A549 (cell line): Measurements from ENCODE around the gene CNPY4. TPM values are rescaled to one million over a fixed set of nuclear protein-coding genes. Genes with fewer than 3 reads are reported as not detected.
A peak's percentile ranks its signal among the peaks of the same experiment; 100 is the strongest.

Experiments used
- ATAC-seq, 2 experiments: fragments of 200-7000 bp in 1 of 2; fragments of >200 bp in 1 of 2; cut with Nextera tagmentation in 1 of 2; cut with Tn5 transposase in 1 of 2; 3 replicates each; pipeline versions ENCODE4 v1.8.0 to v1.9.1; 2018 to 2020; ENCODE audit warnings: mild to moderate bottlenecking in 1 of 2, moderate library complexity in 1 of 2
- CTCF ChIA-PET: fragments of 300-600 bp; sonication (Branson Sonifier 250); formaldehyde crosslinking; extraction: SDS; loops from one replicate; lab custom pipeline; 2021; ENCODE audit warnings: antibody characterized with exemption, inconsistent platforms; lab: Yijun Ruan, JAX
- POLR2A ChIA-PET: fragments of 350-600 bp; formaldehyde crosslinking; extraction: SDS; loops from one replicate; lab custom pipeline; 2021; ENCODE audit warnings: antibody characterized with exemption, inconsistent platforms; lab: Yijun Ruan, JAX
- DNase-seq, 2 experiments: peaks; one replicate each; pipeline versions ENCODE4 v3.0.0 to v3.0.0-alpha.2; 2011 to 2016; ENCODE audit warnings: low read depth in 1 of 2, low spot score in 1 of 2
- FAIRE-seq: peaks from 2 replicates; lab custom pipeline; 2011; peaks lifted over from hg19 to GRCh38; lab: Jason Lieb, UNC
- H3K27ac ChIP-seq, 2 experiments: fragments of >200 bp; sonication (Bioruptor Twin); formaldehyde crosslinking; 3 replicates each; pipeline ENCODE4 v1.5.1; 2016 to 2017
- H3K4me1 ChIP-seq: fragments of >200 bp; sonication (Bioruptor Twin); formaldehyde crosslinking; 3 replicates; pipeline ENCODE4 v1.6.1; 2016
- H3K4me2 ChIP-seq: fragments of >200 bp; sonication (Bioruptor Twin); formaldehyde crosslinking; 3 replicates; pipeline ENCODE4 v1.6.1; 2016
- H3K4me3 ChIP-seq: fragments of >200 bp; sonication (Bioruptor Twin); formaldehyde crosslinking; 3 replicates; pipeline ENCODE4 v1.5.1; 2016
- H3K9me3 ChIP-seq: fragments of >200 bp; sonication (Bioruptor Twin); formaldehyde crosslinking; 3 replicates; pipeline ENCODE4 v1.6.1; 2016
- CEBPB ChIP-seq, 2 experiments: fragments of >200 bp in 1 of 2; sonication (Bioruptor Twin) in 1 of 2; formaldehyde crosslinking in 1 of 2; IDR thresholded peaks; 2 replicates each; pipeline ENCODE4 v1.6.1; 2012 to 2016
- EHF ChIP-seq: fragments of 250-450 bp; sonication (Bioruptor Pico); IDR thresholded peaks from 2 replicates; pipeline ENCODE4 v1.5.0; 2020; ENCODE audit warnings: mild to moderate bottlenecking
- EHMT2 ChIP-seq: fragments of 200-600 bp; sonication (generic); IDR thresholded peaks from 2 replicates; pipeline ENCODE4 v1.6.1; 2016; ENCODE audit warnings: antibody characterized with exemption, low read depth, mild to moderate bottlenecking, moderate library complexity
- EP300 ChIP-seq, 2 experiments: fragments of >200 bp; sonication (Bioruptor Twin); formaldehyde crosslinking; IDR thresholded peaks; 2 replicates in 1 of 2; 3 replicates in 1 of 2; pipeline ENCODE4 v1.6.1; 2016 to 2017
- GATA3 ChIP-seq: IDR thresholded peaks from 2 replicates; pipeline ENCODE4 v1.6.1; 2012; ENCODE audit warnings: borderline replicate concordance
- HDAC2 ChIP-seq: fragments of 200-600 bp; sonication (generic); IDR thresholded peaks from 2 replicates; pipeline ENCODE4 v1.6.1; 2016
- HEYL ChIP-seq: fragments of 250-450 bp; sonication (Bioruptor Pico); IDR thresholded peaks from 2 replicates; pipeline ENCODE4 v1.8.0; 2021; ENCODE audit warnings: mild to moderate bottlenecking, moderate library complexity
- HOXA7 ChIP-seq: fragments of 250-450 bp; sonication (Bioruptor Pico); IDR thresholded peaks from 2 replicates; pipeline ENCODE4 v1.5.0; 2020; ENCODE audit warnings: mild to moderate bottlenecking, moderate library complexity
- HOXB13 ChIP-seq: fragments of 250-450 bp; sonication (Bioruptor Pico); IDR thresholded peaks from 2 replicates; pipeline ENCODE4 v1.5.0; 2020; ENCODE audit warnings: low read depth, mild to moderate bottlenecking, moderate library complexity
- HOXB5 ChIP-seq: fragments of 250-450 bp; sonication (Bioruptor Pico); IDR thresholded peaks from 2 replicates; pipeline ENCODE4 v1.5.0; 2020; ENCODE audit warnings: mild to moderate bottlenecking, moderate library complexity
- JUN ChIP-seq, 2 experiments: fragments of >200 bp; sonication (Bioruptor Twin); formaldehyde crosslinking; IDR thresholded peaks; 2 replicates in 1 of 2; 3 replicates in 1 of 2; pipeline ENCODE4 v1.6.1; 2016 to 2017
- JUNB ChIP-seq: fragments of >200 bp; sonication (Bioruptor Twin); formaldehyde crosslinking; IDR thresholded peaks from 2 replicates; pipeline ENCODE4 v1.6.1; 2016
- KDM1A ChIP-seq: fragments of 200-600 bp; sonication (generic); IDR thresholded peaks from 2 replicates; pipeline ENCODE4 v1.6.1; 2016; ENCODE audit warnings: low read depth, mild to moderate bottlenecking
- MAFK ChIP-seq: fragments of 450-650 bp; IDR thresholded peaks from 2 replicates; pipeline ENCODE4 v1.6.1; 2014; ENCODE audit not compliant: partially characterized antibody
- MYC ChIP-seq: IDR thresholded peaks from 2 replicates; pipeline ENCODE4 v1.6.1; 2012; ENCODE audit warnings: mild to moderate bottlenecking, inconsistent platforms, low read length, improper control_type of control experiment, borderline replicate concordance
- PHF8 ChIP-seq: fragments of 200-600 bp; sonication (generic); IDR thresholded peaks from 2 replicates; pipeline ENCODE4 v1.6.1; 2016; ENCODE audit warnings: low read depth, mild to moderate bottlenecking, antibody characterized with exemption, moderate library complexity, borderline replicate concordance
- POLR2AphosphoS2 ChIP-seq: conservative IDR thresholded peaks from 2 replicates; pipeline ENCODE4 v1.6.1; 2012; ENCODE audit warnings: low read length, improper control_type of control experiment, inconsistent platforms
- RAD21 ChIP-seq, 2 experiments: fragments of >200 bp in 1 of 2; sonication (Bioruptor Twin) in 1 of 2; formaldehyde crosslinking in 1 of 2; IDR thresholded peaks in 1 of 2; conservative IDR thresholded peaks in 1 of 2; 2 replicates in 1 of 2; 3 replicates in 1 of 2; pipeline ENCODE4 v1.6.1; 2012 to 2018; ENCODE audit warnings: inconsistent platforms in 1 of 2
- RFX5 ChIP-seq: fragments of 450-650 bp; IDR thresholded peaks from 2 replicates; pipeline ENCODE4 v1.7.1; 2014; ENCODE audit warnings: antibody characterized with exemption, mild to moderate bottlenecking, moderate library complexity
- SMC3 ChIP-seq: fragments of >200 bp; sonication (Bioruptor Twin); formaldehyde crosslinking; IDR thresholded peaks from 3 replicates; pipeline ENCODE4 v1.6.1; 2018; ENCODE audit warnings: inconsistent platforms
- SREBF2 ChIP-seq: fragments of 450-650 bp; IDR thresholded peaks from 2 replicates; pipeline ENCODE4 v1.6.1; 2014; ENCODE audit warnings: mild to moderate bottlenecking, moderate library complexity
- ZFP36 ChIP-seq: fragments of 450-650 bp; IDR thresholded peaks from 2 replicates; pipeline ENCODE4 v1.6.1; 2014; ENCODE audit warnings: borderline replicate concordance; ENCODE audit not compliant: partially characterized antibody
- WGBS: methylation state at CpG from one replicate; pipeline ENCODE4 v1.1.6; 2017; ENCODE audit errors: missing lambda C conversion rate; 5-methylcytosine and 5-hydroxymethylcytosine counted together
- polyA plus RNA-seq, 4 experiments: library from polyadenylated mRNA; depleted of rRNA in 3 of 4; stranded (reverse); fragments of >200 nt; fragmentation: RNase III in 1 of 4; extraction: RNeasy Plus Mini Kit Qiagen cat#74134 plus additional on column Dnase treatment in 1 of 4; gene quantifications; 2 replicates in 3 of 4; 3 replicates in 1 of 4; pipeline ENCODE4 v1.2.3, GENCODE V29; 2011 to 2017
- TF ChIP-seq, protein P1 (sequence below): IDR thresholded peaks from 2 replicates; pipeline ENCODE4 v1.6.1; 2012
- TF ChIP-seq, protein P2 (sequence below): IDR thresholded peaks from 2 replicates; pipeline ENCODE4 v1.6.1; 2012

Gene CNPY4
- polyA plus RNA-seq, 2 of the 4 experiments (the other 2 are of a cell fraction), result 11.7 to 22.8 TPM

- ChIA-PET CTCF (interaction anchor here (0.9 to 1.1 kb wide), 4 partner anchors 8 to 95 kb away, joined by 3 to 4 read pairs (median 3); no protein-coding TSS in a partner anchor), POLR2A (interaction anchor here (1.9 kb wide), 1 partner anchor 28 kb away, joined by 5 read pairs; the partner anchor contains the start of genes AP4M1 and MCM7)
- DNase-seq (no peak), FAIRE-seq (no peak), ATAC-seq (no peak)
- no peak overlapping the region for H3K4me3 ChIP-seq
- TF ChIP-seq HOXB5 (no peak), HDAC2 (no peak), PHF8 (no peak), JUN (IDR thresholded peaks at IDR 0.05) (no peak), EHMT2 (no peak), EP300 (IDR thresholded peaks at IDR 0.05) (no peak), HOXA7 (CRISPR knock-in tag) (no peak), KDM1A (no peak), SMC3 (no peak)
- TF ChIP-seq, protein P1, sequence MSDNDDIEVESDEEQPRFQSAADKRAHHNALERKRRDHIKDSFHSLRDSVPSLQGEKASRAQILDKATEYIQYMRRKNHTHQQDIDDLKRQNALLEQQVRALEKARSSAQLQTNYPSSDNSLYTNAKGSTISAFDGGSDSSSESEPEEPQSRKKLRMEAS, result no peak
- no peak overlapping the region for H3K4me2 ChIP-seq
- 94% methylated on average over 10 of the region's 10 CpGs for WGBS
- no peaks in the 10 kb centered on the region for H3K4me1 ChIP-seq
- no peak overlapping the region for H3K27ac ChIP-seq
- H3K9me3 ChIP-seq, result peaks cover 100% of the 10 kb centered on the region
These were observed 47.0 kb upstream of the CNPY4 start for GRCh38 chr7:100072462-100072861.

DNA sequence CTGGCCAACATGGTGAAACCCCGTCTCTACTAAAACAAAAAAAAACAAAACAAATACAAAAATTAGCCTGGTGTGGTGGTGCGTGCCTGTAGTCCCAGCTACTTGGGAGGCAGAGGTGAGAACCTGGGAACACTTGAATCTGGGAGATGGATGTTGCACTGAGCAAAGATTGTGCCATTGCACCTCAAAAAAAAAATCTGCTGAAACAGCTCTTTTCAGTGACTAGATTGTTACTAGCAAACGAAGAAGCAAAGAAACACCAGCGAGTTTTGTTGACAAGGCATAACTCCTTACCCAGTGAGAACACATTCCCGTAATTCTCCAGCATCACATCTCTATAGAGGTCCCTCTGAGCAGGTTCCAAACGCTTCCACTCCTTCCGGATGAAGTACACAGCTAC is 44.6 kb upstream of the CNPY4 start:
- H3K9me3 ChIP-seq, result peaks cover 89% of the 10 kb centered on the region
- no peak overlapping the region for H3K4me2 ChIP-seq
- TF ChIP-seq, protein P1, result no peak
- TF ChIP-seq MAFK, result peak; percentile 92
- 97% methylated on average over 7 of the region's 7 CpGs for WGBS
- no peak for FAIRE-seq
- no peak for DNase-seq
- no peak overlapping the region for H3K4me3 ChIP-seq
- CTCF ChIA-PET, result interaction anchor here (0.5 to 1.7 kb wide), 4 partner anchors 25 to 538 kb away, joined by 3 to 4 read pairs (median 4); no protein-coding TSS in a partner anchor
- no peak overlapping the region for H3K27ac ChIP-seq
- no peak for ATAC-seq
- H3K4me1 ChIP-seq, result peaks cover under 1% of the 10 kb centered on the region; the same call in 1 of the 3 replicates
- POLR2A ChIA-PET, result no interaction called here

GRCh38 chr7:100075418-100075817 is 44.0 kb upstream of the CNPY4 start:
- ATAC-seq (no peak), DNase-seq (no peak), FAIRE-seq (no peak)
- H3K4me3 ChIP-seq, result no peak overlapping the region
- H3K4me2 ChIP-seq, result no peak overlapping the region
- H3K27ac ChIP-seq, result no peak overlapping the region
- POLR2A ChIA-PET, result no interaction called here
- no peak for TF ChIP-seq SREBF2
- no peak for TF ChIP-seq CEBPB (IDR thresholded peaks at IDR 0.05)
- no peak for TF ChIP-seq RAD21 (conservative IDR thresholded peaks at IDR 0.05 in 1 of 2, IDR thresholded peaks at IDR 0.05 in 1 of 2)
- no peak for TF ChIP-seq GATA3
- no peak for TF ChIP-seq RFX5
- no peak for TF ChIP-seq MYC
- TF ChIP-seq HEYL (CRISPR knock-in tag), result no peak
- TF ChIP-seq JUNB, result no peak
- TF ChIP-seq, protein P2, sequence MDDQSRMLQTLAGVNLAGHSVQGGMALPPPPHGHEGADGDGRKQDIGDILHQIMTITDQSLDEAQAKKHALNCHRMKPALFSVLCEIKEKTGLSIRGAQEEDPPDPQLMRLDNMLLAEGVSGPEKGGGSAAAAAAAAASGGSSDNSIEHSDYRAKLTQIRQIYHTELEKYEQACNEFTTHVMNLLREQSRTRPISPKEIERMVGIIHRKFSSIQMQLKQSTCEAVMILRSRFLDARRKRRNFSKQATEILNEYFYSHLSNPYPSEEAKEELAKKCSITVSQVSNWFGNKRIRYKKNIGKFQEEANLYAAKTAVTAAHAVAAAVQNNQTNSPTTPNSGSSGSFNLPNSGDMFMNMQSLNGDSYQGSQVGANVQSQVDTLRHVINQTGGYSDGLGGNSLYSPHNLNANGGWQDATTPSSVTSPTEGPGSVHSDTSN, result no peak
- no peak for TF ChIP-seq POLR2AphosphoS2
- no peak for TF ChIP-seq HOXB13
- no peak for TF ChIP-seq ZFP36
- TF ChIP-seq EHF (CRISPR knock-in tag), result no peak
- CTCF ChIA-PET, result interaction anchor here (0.5 to 1.2 kb wide), 5 partner anchors 12 to 552 kb away, joined by 3 to 4 read pairs (median 3); no protein-coding TSS in a partner anchor
- 94% methylated on average over 6 of the region's 6 CpGs for whole genome bisulfite sequencing
- H3K9me3 ChIP-seq, result peaks cover 83% of the 10 kb centered on the region
- H3K4me1 ChIP-seq, result peaks cover 6% of the 10 kb centered on the region; the same call in 1 of the 3 replicates
